ENCODE measurements around the gene PERM1. TPM values are rescaled to one million over a fixed set of nuclear protein-coding genes. Genes with fewer than 3 reads are reported as not detected.

Gene PERM1
- total and polyA plus RNA-seq, 2 experiments from 2014 or later = 0.45 TPM; not detected in 1

GRCh38 chr1:981491-981954 lies 370 bp downstream of the PERM1 start:
- H3K4me1 ChIP-seq (ENCODE audit: insufficient read depth) = no peaks in the 10 kb centered on the region
- no peak overlapping the region for H3K4me2 ChIP-seq (ENCODE audit: unreplicated experiment)
- H3K9me3 ChIP-seq (ENCODE audit: low read depth) = no peaks in the 10 kb centered on the region
- peaks cover 14% of the 10 kb centered on the region for H3K27me3 ChIP-seq (replicated peaks; ENCODE audit: insufficient read depth)
- no peak overlapping the region for H3K9ac ChIP-seq
- in situ Hi-C loops (cut with MboI) = no loop called here
- 68 to 81% methylated on average over 17 to 21 of the region's 21 CpGs for WGBS, 2 experiments (ENCODE audit: low coverage in 1 of 2, low lambda C conversion rate in 2 of 2, missing lambda C conversion rate in 2 of 2)
- no peaks in the 10 kb centered on the region for H3F3A ChIP-seq (ENCODE audit: insufficient read depth)
- no peaks in the 10 kb centered on the region for H3K9me2 ChIP-seq (ENCODE audit: insufficient read depth)
- H3K36me3 ChIP-seq (ENCODE audit: low read depth) = no peaks in the 10 kb centered on the region
- no peak overlapping the region for H3K4me3 ChIP-seq
- no peaks in the 10 kb centered on the region for H3K79me2 ChIP-seq (ENCODE audit: insufficient read depth)
- H2AFZ ChIP-seq = no peak overlapping the region
- H3K27ac ChIP-seq = no peak overlapping the region
- TF ChIP-seq EZH2phosphoT487 (IDR thresholded peaks at IDR 0.05; ENCODE audit: insufficient read depth, low read depth) (no peak), EZH2 (IDR thresholded peaks at IDR 0.05; ENCODE audit: insufficient read depth, poor library complexity, severe bottlenecking) (no peak)
- DNase-seq = no peak
- H4K20me1 ChIP-seq (ENCODE audit: insufficient read depth) = no peaks in the 10 kb centered on the region

- in situ Hi-C loops (cut with MboI) = no loop called here
Observed at GRCh38 chr1:980602-981395, 1.1 kb downstream of the PERM1 start.

GRCh38 chr1:980137-980571 lies 1.7 kb downstream of the PERM1 start:
- no peaks in the 10 kb centered on the region for H3K36me3 ChIP-seq (ENCODE audit: low read depth)
- in situ Hi-C loops (cut with MboI) = no loop called here
- WGBS, 2 experiments (ENCODE audit: low coverage in 1 of 2, low lambda C conversion rate in 2 of 2, missing lambda C conversion rate in 2 of 2) = 67 to 71% methylated on average over 13 of the region's 13 CpGs
- H3K9ac ChIP-seq = no peak overlapping the region
- no peaks in the 10 kb centered on the region for H3K4me1 ChIP-seq (ENCODE audit: insufficient read depth)
- no peaks in the 10 kb centered on the region for H4K20me1 ChIP-seq (ENCODE audit: insufficient read depth)
- H3K9me2 ChIP-seq (ENCODE audit: insufficient read depth) = no peaks in the 10 kb centered on the region
- DNase-seq = no peak
- TF ChIP-seq EZH2 (IDR thresholded peaks at IDR 0.05; ENCODE audit: insufficient read depth, poor library complexity, severe bottlenecking) (no peak), EZH2phosphoT487 (IDR thresholded peaks at IDR 0.05; ENCODE audit: insufficient read depth, low read depth) (no peak)
- H3K27ac ChIP-seq = no peak overlapping the region
- H3K9me3 ChIP-seq (ENCODE audit: low read depth) = no peaks in the 10 kb centered on the region
- no peak overlapping the region for H2AFZ ChIP-seq
- no peaks in the 10 kb centered on the region for H3K79me2 ChIP-seq (ENCODE audit: insufficient read depth)
- no peaks in the 10 kb centered on the region for H3F3A ChIP-seq (ENCODE audit: insufficient read depth)
- H3K4me3 ChIP-seq = no peak overlapping the region
- no peak overlapping the region for H3K4me2 ChIP-seq (ENCODE audit: unreplicated experiment)
- H3K27me3 ChIP-seq (replicated peaks; ENCODE audit: insufficient read depth) = peaks cover 10% of the 10 kb centered on the region

More at GRCh38 chr1:980602-981395, 1.1 kb downstream of the PERM1 start:
- Histone ChIP-seq H3K4me1 (ENCODE audit: insufficient read depth) (no peaks in the 10 kb centered on the region), H3K4me2 (ENCODE audit: unreplicated experiment) (no peak overlapping the region), H3K9me3 (ENCODE audit: low read depth) (no peaks in the 10 kb centered on the region), H3F3A (ENCODE audit: insufficient read depth) (no peaks in the 10 kb centered on the region), H2AFZ (no peak overlapping the region), H3K27me3 (replicated peaks; ENCODE audit: insufficient read depth) (peaks cover 14% of the 10 kb centered on the region), H4K20me1 (ENCODE audit: insufficient read depth) (no peaks in the 10 kb centered on the region), H3K4me3 (no peak overlapping the region), H3K9ac (no peak overlapping the region), H3K79me2 (ENCODE audit: insufficient read depth) (no peaks in the 10 kb centered on the region), H3K36me3 (ENCODE audit: low read depth) (no peaks in the 10 kb centered on the region), H3K9me2 (ENCODE audit: insufficient read depth) (no peaks in the 10 kb centered on the region), H3K27ac (no peak overlapping the region)
- no peak for TF ChIP-seq EZH2 (IDR thresholded peaks at IDR 0.05; ENCODE audit: insufficient read depth, poor library complexity, severe bottlenecking)
- no peak for TF ChIP-seq EZH2phosphoT487 (IDR thresholded peaks at IDR 0.05; ENCODE audit: insufficient read depth, low read depth)
- 57% methylated on average over 25 to 32 of the region's 35 CpGs for WGBS, 2 experiments (ENCODE audit: low coverage in 1 of 2, low lambda C conversion rate in 2 of 2, missing lambda C conversion rate in 2 of 2)
- DNase-seq = no peak

- Histone ChIP-seq H2AFZ (no peak overlapping the region), H3K9me2 (ENCODE audit: insufficient read depth) (no peaks in the 10 kb centered on the region), H3K4me3 (no peak overlapping the region), H3K4me1 (ENCODE audit: insufficient read depth) (no peaks in the 10 kb centered on the region), H3K36me3 (ENCODE audit: low read depth) (no peaks in the 10 kb centered on the region), H3K27ac (no peak overlapping the region), H3K79me2 (ENCODE audit: insufficient read depth) (no peaks in the 10 kb centered on the region), H3K9me3 (ENCODE audit: low read depth) (no peaks in the 10 kb centered on the region), H3K4me2 (ENCODE audit: unreplicated experiment) (no peak overlapping the region), H3K9ac (no peak overlapping the region), H4K20me1 (ENCODE audit: insufficient read depth) (no peaks in the 10 kb centered on the region), H3K27me3 (replicated peaks; ENCODE audit: insufficient read depth) (peaks cover 10% of the 10 kb centered on the region), H3F3A (ENCODE audit: insufficient read depth) (no peaks in the 10 kb centered on the region)
- DNase-seq = no peak
- 83 to 84% methylated on average over 9 of the region's 9 CpGs for WGBS, 2 experiments (ENCODE audit: low coverage in 1 of 2, low lambda C conversion rate in 2 of 2, missing lambda C conversion rate in 2 of 2)
- in situ Hi-C loops (cut with MboI) = no loop called here
- TF ChIP-seq EZH2 (IDR thresholded peaks at IDR 0.05; ENCODE audit: insufficient read depth, poor library complexity, severe bottlenecking) = no peak
- no peak for TF ChIP-seq EZH2phosphoT487 (IDR thresholded peaks at IDR 0.05; ENCODE audit: insufficient read depth, low read depth)
Observed at GRCh38 chr1:979744-980072, 2.2 kb downstream of the PERM1 start.

All from GM23248 (cell line).